NCI-H1048 (cell line): ENCODE measurements around the gene JARID2.
"Not testable (repeated sequence)": the region's sequence is repeated elsewhere in the genome, so short reads cannot be mapped to it uniquely, and the experiment has no call there.

ENCODE experiments used
- DNase-seq: peaks from one replicate; lab custom pipeline; 2025; lab: John Stamatoyannopoulos, UW

The JARID2 gene

DNA sequence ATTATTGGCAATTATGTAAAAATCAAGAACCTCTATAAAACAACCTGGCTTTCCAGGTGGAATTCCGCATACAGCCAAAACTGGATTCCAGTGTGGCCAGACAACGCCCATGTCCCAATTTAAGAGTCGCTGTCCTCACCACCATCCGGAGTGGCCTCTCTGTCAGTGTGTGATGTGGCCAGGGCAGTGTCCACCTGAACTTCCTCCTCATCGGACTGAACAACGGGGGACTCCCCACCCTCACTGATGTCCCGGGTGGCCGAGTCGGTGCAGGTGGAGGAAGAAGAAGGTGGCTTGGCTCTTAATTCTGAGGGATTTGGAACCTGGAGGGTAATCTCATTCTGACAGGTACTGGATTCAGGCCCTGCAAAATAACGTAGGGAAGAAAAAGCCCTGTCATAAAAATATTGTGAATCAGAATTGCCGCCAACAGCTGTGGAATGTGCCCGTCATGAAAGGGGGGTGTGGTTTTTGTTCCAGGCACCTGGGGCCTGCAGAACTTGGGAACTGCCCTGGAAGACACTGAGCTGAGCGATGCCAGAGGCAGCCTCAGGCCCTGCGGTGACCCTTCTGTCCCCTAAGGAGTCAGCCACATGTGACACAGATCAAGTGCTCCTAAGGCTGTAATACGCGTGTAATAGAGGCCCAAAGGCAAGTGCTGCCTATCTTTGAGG is 277.1 kb downstream of the JARID2 start:
- DNase-seq, result no peak

- no peak for DNase-seq
Measured at GRCh38 chr6:15523679-15524630, 278.1 kb downstream of the JARID2 start.

DNA sequence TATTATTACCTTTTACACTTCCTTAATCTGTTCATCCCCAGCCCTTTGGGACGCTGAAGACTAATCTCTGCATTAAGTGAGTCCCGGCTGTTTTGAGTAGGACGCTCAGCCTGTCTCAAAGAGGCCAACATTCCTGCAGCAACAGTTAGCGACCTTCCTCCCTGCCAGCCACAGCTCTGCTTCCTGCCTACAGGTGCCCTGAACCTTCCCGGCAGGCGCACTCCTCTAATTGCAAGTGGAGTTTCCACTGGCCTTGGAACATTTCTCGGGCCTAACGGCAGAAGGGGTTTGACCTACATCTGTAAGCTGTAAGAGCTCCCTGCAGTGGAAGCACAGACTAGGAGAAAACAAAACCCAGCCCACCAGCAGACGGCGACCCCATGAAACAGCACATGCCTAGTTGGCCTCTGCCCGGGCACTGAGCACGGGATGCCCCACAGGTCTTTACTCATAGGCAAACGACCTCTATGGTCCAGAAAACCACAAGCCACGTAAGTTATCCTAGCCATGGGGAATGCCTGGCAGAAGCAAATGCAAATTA is 279.1 kb downstream of the JARID2 start:
- DNase-seq, result no peak

- no peak for DNase-seq
Measured at GRCh38 chr6:15526212-15526701, 280.4 kb downstream of the JARID2 start.

GRCh38 chr6:15527838-15528617 is 282.2 kb downstream of the JARID2 start:
- no peak for DNase-seq

GRCh38 chr6:15528870-15529269 is 283.0 kb downstream of the JARID2 start:
- no peak for DNase-seq

GRCh38 chr6:15530411-15530810 is 284.5 kb downstream of the JARID2 start:
- no peak for DNase-seq

- DNase-seq, result no peak
Measured at GRCh38 chr6:15531973-15532372, 286.1 kb downstream of the JARID2 start.

- no peak for DNase-seq
Measured at GRCh38 chr6:15533379-15534026, 287.6 kb downstream of the JARID2 start.

GRCh38 chr6:15534974-15535373 is 289.1 kb downstream of the JARID2 start:
- no peak for DNase-seq

DNA sequence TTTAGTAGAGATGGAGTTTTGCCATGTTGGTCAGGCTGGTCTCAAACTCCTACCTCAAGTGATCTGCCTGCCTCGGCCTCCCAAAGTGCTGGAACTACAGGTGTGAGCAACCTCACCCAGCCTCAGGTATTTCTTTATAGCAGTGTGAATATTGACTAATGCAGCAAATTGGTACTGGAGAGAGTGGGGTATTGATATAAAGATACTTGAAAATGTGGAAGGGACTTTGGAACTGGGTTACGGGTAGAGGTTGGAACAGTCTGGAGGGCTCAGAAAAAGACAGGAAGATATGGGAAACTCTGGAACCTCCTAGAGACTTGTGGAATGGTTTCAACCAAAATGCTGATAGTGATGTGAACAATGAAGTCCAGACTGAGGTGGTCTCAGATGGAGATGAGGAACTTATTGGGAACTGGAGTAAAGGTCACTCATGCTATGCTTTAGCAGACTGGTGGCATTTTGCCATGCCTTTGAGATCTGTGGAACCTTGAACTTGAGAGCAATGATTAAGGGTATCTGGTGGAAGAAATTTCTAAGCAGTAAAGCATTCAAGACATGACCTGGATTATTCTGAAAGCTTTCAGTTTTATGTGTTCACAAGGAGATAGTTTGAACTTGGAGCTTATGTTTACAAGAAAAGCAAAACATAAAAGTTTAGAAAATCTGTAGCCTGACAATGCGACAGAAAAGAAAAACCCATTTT is 289.8 kb downstream of the JARID2 start:
- no peak for DNase-seq

DNA sequence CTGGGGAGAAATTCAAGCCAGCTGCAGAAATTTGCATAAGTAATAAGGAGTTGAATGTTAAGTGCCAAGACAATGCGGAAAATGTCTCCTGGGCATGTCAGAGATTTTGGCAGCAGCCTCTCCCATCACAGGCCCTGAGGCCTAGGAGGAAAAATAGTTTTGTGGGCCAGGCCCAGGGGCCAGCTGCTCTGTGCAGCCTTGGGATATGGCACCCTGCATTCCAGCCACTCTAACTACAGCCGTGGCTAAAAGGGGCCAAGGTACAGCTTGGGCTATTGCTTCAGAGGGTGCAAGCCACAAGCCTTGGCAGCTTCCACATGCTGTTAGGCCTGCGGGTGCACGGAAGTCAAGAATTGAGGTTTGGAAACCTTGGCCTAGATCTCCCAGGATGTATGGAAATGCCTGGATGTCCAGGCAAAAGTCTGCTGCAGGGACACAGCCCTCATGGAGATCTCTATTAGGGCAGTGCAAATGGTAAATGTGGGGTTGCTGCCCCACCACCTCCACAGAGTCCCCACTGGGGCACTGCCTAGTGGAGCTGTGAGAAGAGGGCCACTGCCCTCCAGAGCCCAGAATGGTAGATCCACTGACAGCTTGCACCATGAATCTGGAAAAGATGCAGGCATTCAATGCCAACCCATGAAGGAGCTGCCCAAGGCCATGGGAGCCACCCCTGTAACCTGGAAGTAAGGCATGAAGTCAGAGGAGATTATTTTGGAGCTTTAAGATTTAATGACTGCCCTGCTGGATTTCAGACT is 290.5 kb downstream of the JARID2 start:
- DNase-seq, result no peak

- DNase-seq, result no peak
Measured at GRCh38 chr6:15538106-15538505, 292.2 kb downstream of the JARID2 start.

DNA sequence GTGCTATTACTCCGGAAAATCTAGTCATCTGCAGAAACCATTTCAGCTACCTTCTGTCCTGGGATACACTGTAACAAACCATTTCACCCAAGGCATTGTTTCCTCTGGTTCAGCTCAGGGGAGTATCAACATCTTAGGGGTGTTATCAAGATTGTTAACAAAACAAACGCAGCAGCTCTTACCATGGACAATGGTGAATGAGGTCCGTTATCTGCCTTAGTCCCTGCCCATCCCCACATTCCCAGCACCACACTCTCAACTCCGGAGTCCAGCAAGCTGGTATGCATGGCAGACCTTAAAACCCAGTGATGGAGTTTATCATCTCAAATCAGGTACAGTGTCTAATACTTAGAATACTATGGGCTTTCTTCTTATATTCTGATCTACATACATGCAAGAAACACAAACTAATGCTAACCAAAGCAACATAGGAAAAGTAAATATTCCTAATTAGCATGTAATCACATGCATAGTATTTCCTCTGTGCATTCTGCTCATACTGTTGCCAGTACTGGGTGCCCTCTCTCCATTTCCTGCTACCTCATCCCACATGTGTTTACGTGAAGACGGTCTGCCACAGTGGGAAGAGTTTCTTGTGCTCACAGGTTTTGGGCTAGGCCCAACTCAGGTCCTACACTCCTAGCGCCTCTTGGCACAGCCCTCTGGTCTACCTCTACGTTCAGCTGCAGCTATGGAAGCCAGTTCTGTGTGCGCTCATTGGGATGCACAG is 293.1 kb downstream of the JARID2 start:
- no peak for DNase-seq

DNA sequence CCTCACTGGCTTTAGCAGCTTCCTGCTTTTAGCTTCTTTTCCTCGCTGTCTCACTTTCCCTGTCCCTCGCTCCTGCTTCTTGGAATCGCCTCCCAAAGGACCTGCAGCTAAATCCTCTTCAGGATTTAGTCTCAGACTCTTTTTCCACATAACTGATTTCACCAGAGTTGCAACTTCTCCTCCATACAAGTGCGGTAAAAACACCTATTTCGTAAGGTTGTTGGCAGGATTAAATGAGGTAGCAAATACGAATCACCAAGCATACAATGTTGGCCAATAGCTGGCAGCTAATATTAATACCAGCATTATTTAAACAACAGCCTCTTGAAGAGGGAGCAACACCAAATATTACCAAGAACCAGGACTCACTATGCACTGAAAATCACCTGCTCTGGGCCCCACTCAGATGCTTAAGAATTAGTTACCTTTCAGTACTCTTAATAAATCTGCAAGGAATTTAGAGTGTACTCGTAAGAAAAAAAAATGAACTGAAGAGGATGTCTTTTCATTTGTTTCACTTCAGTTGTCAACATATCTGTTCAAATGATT is 293.9 kb downstream of the JARID2 start:
- no peak for DNase-seq

DNA sequence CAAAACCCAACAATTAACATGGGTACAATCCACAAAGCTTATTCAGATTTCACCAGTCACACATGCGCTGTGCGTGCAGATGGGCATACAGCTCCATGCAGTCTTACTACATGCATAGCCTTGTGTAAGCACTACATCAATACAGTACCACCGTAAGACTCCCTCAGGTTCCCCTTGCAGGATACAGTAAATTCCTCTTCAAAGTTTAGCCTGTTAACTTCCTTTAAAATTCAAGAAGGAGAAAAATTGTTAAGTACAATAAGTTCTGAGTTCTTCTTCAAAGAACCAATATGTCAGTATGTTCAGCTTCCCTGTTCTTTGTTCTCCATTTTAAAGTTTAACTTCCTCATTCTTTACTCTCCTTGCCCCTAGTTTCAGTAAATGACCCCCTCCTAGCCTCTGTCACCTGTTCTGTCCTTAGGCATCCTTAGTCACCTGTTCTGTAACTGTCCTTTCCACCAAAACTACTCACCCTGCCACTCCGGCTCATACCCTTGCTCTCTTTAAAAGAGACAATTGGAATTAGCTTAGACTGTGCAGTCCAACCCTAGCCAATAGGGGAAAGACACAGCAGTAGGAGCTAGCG is 297.6 kb downstream of the JARID2 start:
- DNase-seq, result not testable (repeated sequence)

- no peak for DNase-seq
Measured at GRCh38 chr6:15544321-15544900, 298.5 kb downstream of the JARID2 start.

- no peak for DNase-seq
Measured at GRCh38 chr6:15546591-15546990, 300.7 kb downstream of the JARID2 start.
